ENCODE measurements around the gene SNRPB.

Gene SNRPB

DNA sequence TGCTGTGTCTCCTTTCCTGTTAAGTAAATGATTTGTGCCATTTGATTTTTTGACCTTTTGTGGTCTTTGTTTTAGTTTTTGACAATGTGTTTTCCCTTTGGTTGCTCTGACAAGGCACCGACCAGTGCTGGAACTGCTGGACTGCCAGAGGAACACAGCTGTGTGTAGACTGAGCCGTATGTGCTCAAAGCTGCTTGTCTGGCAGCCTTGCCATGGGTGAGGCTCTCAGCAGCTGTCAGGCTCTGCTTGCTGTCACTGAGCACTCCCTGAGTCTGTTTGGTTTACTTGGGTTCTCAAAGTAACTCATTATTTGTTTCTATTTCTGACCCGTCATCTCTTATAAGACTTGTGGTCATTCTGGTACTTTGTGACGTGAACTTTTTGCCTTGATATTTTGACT lies 15.1 kb upstream of the SNRPB start:
- Histone ChIP-seq H3K36me3 (ENCODE audit: control insufficient read depth, low read length) (peaks cover 86% of the 10 kb centered on the region), H3K27ac (ENCODE audit: low read depth, low read length) (no peak overlapping the region), H3K9me3 (ENCODE audit: control insufficient read depth, insufficient read depth, low read length) (no peaks in the 10 kb centered on the region), H3K79me2 (ENCODE audit: control insufficient read depth, low read length) (no peaks in the 10 kb centered on the region), H3K4me3 (ENCODE audit: low read length) (no peak overlapping the region), H4K20me1 (ENCODE audit: control insufficient read depth, insufficient read depth, low read depth, low read length) (no peaks in the 10 kb centered on the region), H3K4me1 (ENCODE audit: control insufficient read depth, low read length) (no peaks in the 10 kb centered on the region), H3K4me2 (ENCODE audit: low read length) (no peak overlapping the region), H3K9me2 (replicated peaks; ENCODE audit: control insufficient read depth, low read length) (no peaks in the 10 kb centered on the region), H3F3A (ENCODE audit: control insufficient read depth, insufficient read depth) (no peaks in the 10 kb centered on the region), H3K27me3 (ENCODE audit: control insufficient read depth, low read length) (no peaks in the 10 kb centered on the region)
- TF ChIP-seq, protein P1, sequence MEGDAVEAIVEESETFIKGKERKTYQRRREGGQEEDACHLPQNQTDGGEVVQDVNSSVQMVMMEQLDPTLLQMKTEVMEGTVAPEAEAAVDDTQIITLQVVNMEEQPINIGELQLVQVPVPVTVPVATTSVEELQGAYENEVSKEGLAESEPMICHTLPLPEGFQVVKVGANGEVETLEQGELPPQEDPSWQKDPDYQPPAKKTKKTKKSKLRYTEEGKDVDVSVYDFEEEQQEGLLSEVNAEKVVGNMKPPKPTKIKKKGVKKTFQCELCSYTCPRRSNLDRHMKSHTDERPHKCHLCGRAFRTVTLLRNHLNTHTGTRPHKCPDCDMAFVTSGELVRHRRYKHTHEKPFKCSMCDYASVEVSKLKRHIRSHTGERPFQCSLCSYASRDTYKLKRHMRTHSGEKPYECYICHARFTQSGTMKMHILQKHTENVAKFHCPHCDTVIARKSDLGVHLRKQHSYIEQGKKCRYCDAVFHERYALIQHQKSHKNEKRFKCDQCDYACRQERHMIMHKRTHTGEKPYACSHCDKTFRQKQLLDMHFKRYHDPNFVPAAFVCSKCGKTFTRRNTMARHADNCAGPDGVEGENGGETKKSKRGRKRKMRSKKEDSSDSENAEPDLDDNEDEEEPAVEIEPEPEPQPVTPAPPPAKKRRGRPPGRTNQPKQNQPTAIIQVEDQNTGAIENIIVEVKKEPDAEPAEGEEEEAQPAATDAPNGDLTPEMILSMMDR (IDR thresholded peaks at IDR 0.05; ENCODE audit: low read depth, low read length, poor library complexity, severe bottlenecking), result no peak
- TF ChIP-seq EZH2phosphoT487 (IDR thresholded peaks at IDR 0.05; ENCODE audit: borderline replicate concordance, low read length), result no peak

DNA sequence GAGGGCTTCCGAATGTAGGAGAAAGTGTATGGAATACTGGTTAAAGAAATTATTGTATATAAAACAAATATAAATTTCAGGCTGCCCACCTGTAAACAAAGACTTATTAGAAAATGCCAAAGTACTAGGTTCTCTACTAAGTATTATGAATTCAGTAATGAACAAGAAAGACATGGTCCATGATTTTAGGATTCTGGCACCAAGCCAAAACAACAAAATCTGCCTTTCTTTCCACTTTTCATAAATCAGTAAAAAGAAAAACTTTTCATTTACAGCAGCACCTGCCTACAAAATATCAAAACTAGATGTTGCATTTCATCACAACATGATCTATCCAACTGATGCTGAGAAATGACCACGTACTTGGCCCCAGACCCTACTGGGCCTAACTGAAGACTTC lies 14.5 kb upstream of the SNRPB start:
- no peak for TF ChIP-seq EZH2phosphoT487 (IDR thresholded peaks at IDR 0.05; ENCODE audit: borderline replicate concordance, low read length)
- TF ChIP-seq, protein P1 (IDR thresholded peaks at IDR 0.05; ENCODE audit: low read depth, low read length, poor library complexity, severe bottlenecking), result no peak
- H3K36me3 ChIP-seq (ENCODE audit: control insufficient read depth, low read length), result peaks cover 81% of the 10 kb centered on the region
- H3K4me2 ChIP-seq (ENCODE audit: low read length), result no peak overlapping the region
- no peaks in the 10 kb centered on the region for H3F3A ChIP-seq (ENCODE audit: control insufficient read depth, insufficient read depth)
- H3K4me1 ChIP-seq (ENCODE audit: control insufficient read depth, low read length), result no peaks in the 10 kb centered on the region
- no peaks in the 10 kb centered on the region for H3K79me2 ChIP-seq (ENCODE audit: control insufficient read depth, low read length)
- H3K27ac ChIP-seq (ENCODE audit: low read depth, low read length), result no peak overlapping the region
- H4K20me1 ChIP-seq (ENCODE audit: control insufficient read depth, insufficient read depth, low read depth, low read length), result no peaks in the 10 kb centered on the region
- H3K9me2 ChIP-seq (replicated peaks; ENCODE audit: control insufficient read depth, low read length), result no peaks in the 10 kb centered on the region
- H3K27me3 ChIP-seq (ENCODE audit: control insufficient read depth, low read length), result no peaks in the 10 kb centered on the region
- H3K9me3 ChIP-seq (ENCODE audit: control insufficient read depth, insufficient read depth, low read length), result no peaks in the 10 kb centered on the region
- H3K4me3 ChIP-seq (ENCODE audit: low read length), result no peak overlapping the region

DNA sequence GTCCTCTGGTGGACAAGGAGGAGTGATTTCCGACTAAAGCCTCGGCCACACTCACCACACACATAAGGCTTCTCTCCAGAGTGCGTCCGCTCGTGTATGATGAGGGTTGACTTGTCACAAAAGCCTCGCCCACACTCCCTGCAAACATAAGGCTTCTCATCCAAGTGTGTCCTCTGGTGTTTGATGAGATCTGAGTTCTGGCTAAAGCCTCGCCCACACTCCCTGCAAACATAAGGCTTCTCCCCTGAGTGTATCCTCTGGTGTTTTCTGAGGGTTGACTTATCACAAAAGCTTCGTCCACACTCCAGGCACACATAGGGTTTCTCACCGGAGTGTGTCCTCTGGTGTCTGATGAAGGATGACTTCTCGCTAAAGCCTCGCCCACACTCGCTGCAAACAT lies 12.9 kb upstream of the SNRPB start:
- Histone ChIP-seq H3K27ac (ENCODE audit: low read depth, low read length) (no peak overlapping the region), H3K36me3 (ENCODE audit: control insufficient read depth, low read length) (peaks cover 72% of the 10 kb centered on the region), H3K27me3 (ENCODE audit: control insufficient read depth, low read length) (no peaks in the 10 kb centered on the region)

More for the DNA sequence above, 12.9 kb upstream of the SNRPB start:
- no peak overlapping the region for H3K4me2 ChIP-seq (ENCODE audit: low read length)
- H3K4me3 ChIP-seq (ENCODE audit: low read length), result no peak overlapping the region
- no peaks in the 10 kb centered on the region for H3K9me2 ChIP-seq (replicated peaks; ENCODE audit: control insufficient read depth, low read length)
- H3K4me1 ChIP-seq (ENCODE audit: control insufficient read depth, low read length), result no peaks in the 10 kb centered on the region
- H3F3A ChIP-seq (ENCODE audit: control insufficient read depth, insufficient read depth), result no peaks in the 10 kb centered on the region
- no peaks in the 10 kb centered on the region for H3K79me2 ChIP-seq (ENCODE audit: control insufficient read depth, low read length)
- no peaks in the 10 kb centered on the region for H4K20me1 ChIP-seq (ENCODE audit: control insufficient read depth, insufficient read depth, low read depth, low read length)
- TF ChIP-seq EZH2phosphoT487 (IDR thresholded peaks at IDR 0.05; ENCODE audit: borderline replicate concordance, low read length), result no peak
- TF ChIP-seq, protein P1 (IDR thresholded peaks at IDR 0.05; ENCODE audit: low read depth, low read length, poor library complexity, severe bottlenecking), result no peak
- no peaks in the 10 kb centered on the region for H3K9me3 ChIP-seq (ENCODE audit: control insufficient read depth, insufficient read depth, low read length)
